Stimulated activated CD8-positive, alpha-beta memory T cell treated with anti-CD3 and anti-CD28 coated beads, Interleukin-4, amount 100 ng/mL, for 4 hours (primary cell): Measurements from ENCODE around the gene FAM118A.
"Not testable (repeated sequence)": the region's sequence is repeated elsewhere in the genome, so short reads cannot be mapped to it uniquely, and the experiment has no call there.

Experiments used
- DNase-seq, 2 donors: peaks; one replicate each; pipeline ENCODE4 v3.0.0-alpha.2; 2020; ENCODE audit warnings: low read depth in 2 of 2, low spot score in 1 of 2

The FAM118A gene

DNA sequence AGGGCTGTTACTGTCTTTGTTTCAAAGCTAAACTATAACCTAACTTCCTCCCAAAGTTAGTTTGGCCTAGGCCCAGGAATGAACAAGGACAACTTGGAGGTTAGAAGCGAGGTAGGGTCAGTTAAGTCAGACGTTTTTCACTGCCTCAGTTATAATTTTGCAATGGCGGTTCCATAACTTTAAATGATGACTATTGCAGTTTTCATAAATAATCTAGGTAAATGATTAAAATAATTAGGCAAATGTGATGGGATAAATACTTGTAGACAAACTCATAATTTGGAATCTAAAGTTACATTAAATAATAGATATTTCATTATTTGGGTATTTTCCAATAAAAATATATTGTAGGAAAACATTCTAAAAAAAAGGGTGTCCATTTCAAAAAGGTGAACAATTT is 63.9 kb downstream of the FAM118A start:
- DNase-seq, result not testable (repeated sequence)

- no peak for DNase-seq
Observed at GRCh38 chr22:45376009-45376408, 66.3 kb downstream of the FAM118A start.

- no peak for DNase-seq
Observed at GRCh38 chr22:45376703-45377102, 67.0 kb downstream of the FAM118A start.

- no peak for DNase-seq
Observed at GRCh38 chr22:45381348-45381747, 71.6 kb downstream of the FAM118A start.

DNA sequence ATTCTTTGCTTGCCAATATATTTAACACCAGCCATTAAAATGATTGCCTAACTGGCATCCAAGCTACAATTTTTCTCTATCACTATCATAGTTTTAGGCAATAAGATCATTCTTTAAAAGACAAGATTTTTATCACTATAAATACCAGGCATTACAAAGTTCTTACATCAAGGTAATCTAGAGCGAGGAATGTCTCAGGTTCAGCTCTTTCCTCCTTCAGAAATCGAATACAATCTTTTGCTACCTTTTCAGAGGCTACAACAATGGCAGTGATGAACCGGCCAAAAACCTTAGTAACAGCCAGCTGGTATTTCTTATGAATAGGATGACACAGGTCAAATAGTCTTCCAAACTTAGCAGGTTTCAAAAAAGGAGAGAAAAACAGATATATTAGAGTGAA is 79.8 kb downstream of the FAM118A start:
- DNase-seq, result no peak
